Uterus (tissue), 4 donors: ENCODE data around the gene AP1B1. TPM values are rescaled to one million over a fixed set of nuclear protein-coding genes. Genes with fewer than 3 reads are reported as not detected.

Experiments
- DNase-seq, 2 donors: peaks; one replicate each; pipeline ENCODE4 v3.0.0-alpha.2; 2019 to 2020
- H3K27ac ChIP-seq, 2 donors: fragments of 200-600 bp; sonication (generic); 1 replicate in 1 of 2; 2 replicates in 1 of 2; pipeline ENCODE4 v1.5.1; 2016 to 2018
- H3K27me3 ChIP-seq, 2 donors: fragments of 200-600 bp; sonication (generic); one replicate each; pipeline ENCODE4 v1.5.1; 2018 to 2019; ENCODE audit warnings: control low read depth in 1 of 2
- H3K36me3 ChIP-seq, 2 donors: fragments of 200-600 bp; sonication (generic); one replicate each; pipeline ENCODE4 v1.5.1; 2019; ENCODE audit warnings: control low read depth in 1 of 2
- H3K4me1 ChIP-seq, 2 donors: fragments of 200-600 bp; sonication (generic); one replicate each; pipeline ENCODE4 v1.5.1; 2018 to 2019; ENCODE audit warnings: control low read depth in 1 of 2
- H3K4me3 ChIP-seq, 2 donors: fragments of 200-600 bp; sonication (generic); 1 replicate in 1 of 2; 2 replicates in 1 of 2; pipeline ENCODE4 v1.5.1; 2018 to 2019; ENCODE audit warnings: mild to moderate bottlenecking in 1 of 2
- H3K9me3 ChIP-seq, 2 donors: fragments of 200-600 bp; sonication (generic); one replicate each; pipeline ENCODE4 v1.5.1; 2019; ENCODE audit warnings: control low read depth in 1 of 2
- CTCF ChIP-seq, 4 experiments: fragments of 200-600 bp in 2 of 4; fragments of 450-650 bp in 2 of 4; sonication (generic) in 2 of 4; IDR thresholded peaks; one replicate each; pipeline ENCODE4 v1.5.1; 2016 to 2019; ENCODE audit warnings: antibody characterized with exemption in 4 of 4, mild to moderate bottlenecking in 2 of 4, moderate library complexity in 1 of 4
- POLR2A ChIP-seq, 2 donors: fragments of 450-650 bp; IDR thresholded peaks; one replicate each; pipeline ENCODE4 v1.6.1; 2016; ENCODE audit warnings: antibody characterized with exemption in 2 of 2, mild to moderate bottlenecking in 1 of 2, moderate library complexity in 1 of 2
- intact Hi-C: fragments of 100-400 bp; cut with DNase I; formaldehyde crosslinking; loops from one replicate; pipeline ENCODE4 v1.15.1; 2023; ENCODE audit warnings: low total_unique reads
- total RNA-seq, 4 donors: library from RNA; depleted of rRNA in 3 of 4; stranded (reverse); fragments of >200 nt in 3 of 4; gene quantifications; one replicate each; pipeline versions ENCODE4 v1.1.0 to v1.2.4, GENCODE V29; 2014 to 2023
- donor health status: DM: yes; HTN: yes; CAD: no.

The AP1B1 gene
- total RNA-seq, 4 donors from 2014 or later = 32.3 to 49.6 (median 36.6) TPM

- DNase-seq = no peak
- intact Hi-C loops = no loop called here
- Histone ChIP-seq H3K4me3 (no peak overlapping the region), H3K27ac (no peak overlapping the region), H3K4me1 (no peaks in the 10 kb centered on the region), H3K27me3 (no peaks in the 10 kb centered on the region), H3K9me3 (no peaks in the 10 kb centered on the region), H3K36me3 (no peaks in the 10 kb centered on the region)
- no peak for TF ChIP-seq POLR2A (IDR thresholded peaks at IDR 0.05)
- no peak for TF ChIP-seq CTCF (IDR thresholded peaks at IDR 0.05)
Observed at GRCh38 chr22:29342577-29343312, 45.6 kb downstream of the AP1B1 start.

GRCh38 chr22:29342177-29342576 lies 46.2 kb downstream of the AP1B1 start:
- no peak for TF ChIP-seq POLR2A (IDR thresholded peaks at IDR 0.05)
- no peak for TF ChIP-seq CTCF (IDR thresholded peaks at IDR 0.05)
- H3K27ac ChIP-seq = no peak overlapping the region
- H3K36me3 ChIP-seq = no peaks in the 10 kb centered on the region
- H3K4me3 ChIP-seq = no peak overlapping the region
- no peak for DNase-seq
- H3K9me3 ChIP-seq = no peaks in the 10 kb centered on the region
- H3K4me1 ChIP-seq = no peaks in the 10 kb centered on the region
- H3K27me3 ChIP-seq = no peaks in the 10 kb centered on the region
- intact Hi-C loops = no loop called here

GRCh38 chr22:29341849-29342127 lies 46.6 kb downstream of the AP1B1 start:
- TF ChIP-seq CTCF (IDR thresholded peaks at IDR 0.05) (no peak), POLR2A (IDR thresholded peaks at IDR 0.05) (no peak)
- Histone ChIP-seq H3K9me3 (no peaks in the 10 kb centered on the region), H3K36me3 (no peaks in the 10 kb centered on the region), H3K27me3 (no peaks in the 10 kb centered on the region), H3K27ac (no peak overlapping the region), H3K4me3 (no peak overlapping the region), H3K4me1 (no peaks in the 10 kb centered on the region)
- intact Hi-C loops = no loop called here
- DNase-seq = no peak

GRCh38 chr22:29341056-29341848 lies 47.1 kb downstream of the AP1B1 start:
- no peak overlapping the region for H3K27ac ChIP-seq
- H3K27me3 ChIP-seq = no peaks in the 10 kb centered on the region
- no peak for TF ChIP-seq POLR2A (IDR thresholded peaks at IDR 0.05)
- no peak for TF ChIP-seq CTCF (IDR thresholded peaks at IDR 0.05)
- no peak overlapping the region for H3K4me3 ChIP-seq
- H3K9me3 ChIP-seq = no peaks in the 10 kb centered on the region
- no peak for DNase-seq
- intact Hi-C loops = no loop called here
- H3K4me1 ChIP-seq = no peaks in the 10 kb centered on the region
- H3K36me3 ChIP-seq = no peaks in the 10 kb centered on the region

- intact Hi-C loops = no loop called here
- Histone ChIP-seq H3K27ac (no peak overlapping the region), H3K4me3 (no peak overlapping the region), H3K27me3 (no peaks in the 10 kb centered on the region), H3K4me1 (no peaks in the 10 kb centered on the region), H3K36me3 (no peaks in the 10 kb centered on the region), H3K9me3 (no peaks in the 10 kb centered on the region)
- TF ChIP-seq CTCF (IDR thresholded peaks at IDR 0.05) (no peak), POLR2A (IDR thresholded peaks at IDR 0.05) (no peak)
- DNase-seq = no peak
Observed at GRCh38 chr22:29340566-29340965, 47.8 kb downstream of the AP1B1 start.
